Spleen (tissue), 13 donors: ENCODE data around the gene IKBKE. TPM values are rescaled to one million over a fixed set of nuclear protein-coding genes. Genes with fewer than 3 reads are reported as not detected.

Experiments used
- DNase-seq: peaks from one replicate; pipeline ENCODE4 v3.0.0-alpha.2; 2020
- H3K27ac ChIP-seq, 8 donors: fragments of 200-600 bp; sonication (generic) in 7 of 8; 1 replicate in 4 of 8; 2 replicates in 4 of 8; pipeline versions ENCODE4 v1.5.0 to v1.8.0; 2016 to 2021; ENCODE audit warnings: inconsistent platforms in 4 of 8, mild to moderate bottlenecking in 4 of 8, moderate library complexity in 1 of 8
- H3K27me3 ChIP-seq, 7 donors: fragments of 200-600 bp; sonication (generic) in 6 of 7; replicated peaks in 1 of 7; 1 replicate in 4 of 7; 2 replicates in 3 of 7; pipeline versions ENCODE4 v1.5.0 to v1.8.0; 2016 to 2021; ENCODE audit warnings: inconsistent platforms in 3 of 7, mild to moderate bottlenecking in 1 of 7
- H3K36me3 ChIP-seq, 6 donors: fragments of 200-600 bp; sonication (generic) in 5 of 6; 1 replicate in 4 of 6; 2 replicates in 2 of 6; pipeline versions ENCODE4 v1.5.0 to v1.8.0; 2016 to 2021; ENCODE audit warnings: inconsistent platforms in 2 of 6
- H3K4me1 ChIP-seq, 6 donors: fragments of 200-600 bp; sonication (generic) in 5 of 6; 1 replicate in 3 of 6; 2 replicates in 3 of 6; pipeline versions ENCODE4 v1.5.0 to v1.8.0; 2016 to 2021; ENCODE audit warnings: inconsistent platforms in 3 of 6
- H3K4me3 ChIP-seq, 8 donors: fragments of 200-600 bp; sonication (generic) in 7 of 8; 1 replicate in 4 of 8; 2 replicates in 4 of 8; pipeline versions ENCODE4 v1.5.0 to v1.8.0; 2016 to 2021; ENCODE audit warnings: inconsistent platforms in 4 of 8, mild to moderate bottlenecking in 4 of 8, moderate library complexity in 2 of 8
- H3K9me3 ChIP-seq, 8 donors: fragments of 200-600 bp; sonication (generic) in 7 of 8; 1 replicate in 4 of 8; 2 replicates in 4 of 8; pipeline versions ENCODE4 v1.5.0 to v1.8.0; 2016 to 2021; ENCODE audit warnings: inconsistent platforms in 4 of 8
- CTCF ChIP-seq, 11 experiments: fragments of 200-600 bp in 7 of 11; fragments of 450-650 bp in 4 of 11; sonication (generic) in 4 of 11; IDR thresholded peaks in 8 of 11; conservative IDR thresholded peaks in 3 of 11; 1 replicate in 7 of 11; 2 replicates in 4 of 11; pipeline versions ENCODE4 v1.4.0 to v1.8.0; 2016 to 2021; ENCODE audit warnings: antibody characterized with exemption in 11 of 11, inconsistent platforms in 4 of 11, mild to moderate bottlenecking in 1 of 11
- POLR2A ChIP-seq, 3 donors: fragments of 450-650 bp; IDR thresholded peaks; one replicate each; pipeline ENCODE4 v1.5.1; 2017; ENCODE audit warnings: antibody characterized with exemption in 3 of 3, mild to moderate bottlenecking in 1 of 3
- POLR2AphosphoS5 ChIP-seq, 3 donors: sonication (generic); formaldehyde crosslinking; IDR thresholded peaks; one replicate each; pipeline ENCODE4 v1.5.1; 2017; ENCODE audit warnings: antibody characterized with exemption in 3 of 3
- WGBS, 5 donors: extraction: QIAGEN DNeasy Blood & Tissue Kit in 3 of 5; methylation state at CpG; one replicate each; pipeline versions ENCODE4 v1.1.5 to v1.1.7; 2013 to 2018; 5-methylcytosine and 5-hydroxymethylcytosine counted together
- intact Hi-C: fragments of 100-400 bp; cut with DNase I; formaldehyde crosslinking; loops from one replicate; pipeline ENCODE4 v1.15.0; 2023; ENCODE audit warnings: low total_unique reads
- long read RNA-seq, 2 donors: transcript quantifications; one replicate each; lab custom pipeline, GENCODE V29; 2026
- polyA plus RNA-seq, 3 donors: library from polyadenylated mRNA; stranded (reverse); fragments of 200-250 nt; gene quantifications; one replicate each; pipeline ENCODE4 v1.2.1, GENCODE V29; 2013
- total RNA-seq, 7 donors: library from RNA; depleted of rRNA in 3 of 7; stranded (reverse); fragments of >200 nt in 3 of 7; fragmentation: NEBNext Ultra II Directional in 4 of 7; extraction: Animal tissue kit (Norgen Biotek cat#: 25700) in 4 of 7; gene quantifications; one replicate each; pipeline versions ENCODE4 v1.1.0 to v1.2.1, GENCODE V29; 2016 to 2021
- donor health status: healthy with polysubstance abuse.
- donor health status: DM: no; HTN: no; CAD: no; lungs with moderate emphysema.
- donor health status: DM: no; HTN: no; CAD: no.
- donor health status: Bipolar disorder and iron deficiency.
- donor health status: healthy.
- donor health status: DM: no; HTN: no; CAD: no.
- donor health status: DM: yes; HTN: yes; CAD: no.

IKBKE gene
- total RNA-seq (10 to 100 TPM; 20.1 to 37.3 (median 35.1) TPM), polyA plus RNA-seq (10 to 100 TPM; 11.3 to 23.2 (median 17.0) TPM)
- long read RNA-seq, donor 1, partial matches to known transcripts = 0 of 2 reads
- long read RNA-seq, donor 1, other reads (novel, unspliced or antisense) = 0 of 2 reads
- long read RNA-seq, donor 2 = 0 reads

GRCh38 chr1:206469933-206470691, at the start of gene IKBKE:
Gene IKBKE, plus strand, starts transcription at chr1:206470476. Its CDS starts 2,752 bp downstream, at chr1:206473228.
- peak within 1 kb of the TSS; percentile 60 to 94 (median 67) for H3K4me3 ChIP-seq
- TF ChIP-seq POLR2A (IDR thresholded peaks at IDR 0.05) (no peak), CTCF (IDR thresholded peaks at IDR 0.05 in 8 of 11, conservative IDR thresholded peaks at IDR 0.05 in 3 of 11) (peak in 5 of 11 experiments; percentile 23 to 51 (median 39)), POLR2AphosphoS5 (IDR thresholded peaks at IDR 0.05) (peak; percentile 13 to 82 (median 65))
- WGBS, 5 donors = 26 to 34% (median 29%) methylated on average over 9 to 10 of the region's 10 CpGs
- peaks cover 35 to 98% (median 78%) of the 10 kb centered on the region in 6 donors for H3K4me1 ChIP-seq
- DNase-seq = peak; percentile 79
- no peaks in the 10 kb centered on the region for H3K9me3 ChIP-seq
- peaks cover 0 to 25% (median 12%) of the 10 kb centered on the region in 6 donors for H3K36me3 ChIP-seq
- no peaks in the 10 kb centered on the region for H3K27me3 ChIP-seq
- H3K27ac ChIP-seq = peak within 1 kb of the TSS; percentile 65 to 92 (median 82)
- intact Hi-C loops = no loop called here

- no peak for TF ChIP-seq CTCF (IDR thresholded peaks at IDR 0.05 in 8 of 11, conservative IDR thresholded peaks at IDR 0.05 in 3 of 11)
- 94 to 97% (median 96%) methylated on average over 11 of the region's 11 CpGs for WGBS, 5 donors
- intact Hi-C loops = no loop called here
- peaks cover 0 to 100% (median 61%) of the 10 kb centered on the region in 6 donors for H3K36me3 ChIP-seq
- DNase-seq = no peak
- no peak overlapping the region for H3K27ac ChIP-seq
- no peaks in the 10 kb centered on the region for H3K27me3 ChIP-seq
- H3K4me3 ChIP-seq = no peak overlapping the region
- no peaks in the 10 kb centered on the region for H3K4me1 ChIP-seq
- H3K9me3 ChIP-seq = no peaks in the 10 kb centered on the region
Observed at GRCh38 chr1:206421616-206422340, 48.5 kb upstream of the IKBKE start.

DNA sequence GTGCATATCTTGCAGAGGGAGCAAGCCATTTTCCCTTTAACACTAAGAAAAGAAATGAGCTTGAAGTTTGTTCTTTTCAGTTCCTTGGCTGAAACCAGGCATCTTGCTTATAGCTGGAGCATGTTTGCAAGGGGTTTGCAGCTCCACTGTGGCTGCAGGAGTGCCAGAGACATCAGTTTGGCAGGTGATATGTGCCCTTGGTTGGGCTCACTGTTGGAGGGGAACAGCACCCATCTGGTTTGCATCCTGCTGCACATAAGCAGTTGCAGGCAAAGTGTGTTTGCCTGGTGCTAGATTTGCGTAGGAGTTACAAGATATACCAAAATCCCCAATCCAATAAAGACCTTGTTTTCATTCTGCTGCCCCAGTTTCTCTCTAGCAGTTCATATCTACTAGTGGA, 47.8 kb upstream of the IKBKE start:
- Histone ChIP-seq H3K27me3 (no peaks in the 10 kb centered on the region), H3K27ac (no peak overlapping the region), H3K36me3 (peaks cover 3 to 100% (median 57%) of the 10 kb centered on the region in 6 donors), H3K4me1 (no peaks in the 10 kb centered on the region), H3K4me3 (no peak overlapping the region), H3K9me3 (no peaks in the 10 kb centered on the region)
- intact Hi-C loops = no loop called here
- no peak for TF ChIP-seq POLR2AphosphoS5 (IDR thresholded peaks at IDR 0.05)
- no peak for TF ChIP-seq CTCF (IDR thresholded peaks at IDR 0.05 in 8 of 11, conservative IDR thresholded peaks at IDR 0.05 in 3 of 11)
- TF ChIP-seq POLR2A (IDR thresholded peaks at IDR 0.05) = no peak
- DNase-seq = no peak
- 88 to 100% (median 96%) methylated on average over 1 of the region's 1 CpG for WGBS, 5 donors

DNA sequence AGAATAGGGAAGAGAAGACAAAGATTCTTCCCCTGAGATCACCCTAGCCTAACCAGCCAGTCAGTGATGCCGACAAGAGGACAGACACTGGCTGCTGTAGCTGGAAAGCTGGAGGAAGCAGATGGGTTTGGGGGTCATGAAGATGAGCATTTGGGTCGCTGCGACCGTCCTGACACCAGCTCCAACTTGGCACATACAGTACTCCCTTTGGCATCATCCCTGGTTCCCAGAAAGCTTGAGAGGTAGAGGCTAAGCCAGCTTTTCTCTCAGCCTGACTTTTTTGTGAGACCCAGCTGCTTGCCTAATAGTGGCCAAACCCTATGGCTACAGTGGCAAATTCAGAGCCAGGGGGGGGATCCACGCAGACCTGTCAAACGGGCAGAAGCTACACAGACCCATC, 43.0 kb upstream of the IKBKE start:
- DNase-seq = no peak
- WGBS, 5 donors = 94 to 98% (median 96%) methylated on average over 6 of the region's 6 CpGs
- Histone ChIP-seq H3K9me3 (no peaks in the 10 kb centered on the region), H3K4me3 (no peak overlapping the region), H3K27ac (no peak overlapping the region), H3K4me1 (peaks cover 0 to 18% (median 9%) of the 10 kb centered on the region in 6 donors), H3K36me3 (peaks cover 3 to 100% (median 41%) of the 10 kb centered on the region in 6 donors), H3K27me3 (no peaks in the 10 kb centered on the region)
- no peak for TF ChIP-seq POLR2AphosphoS5 (IDR thresholded peaks at IDR 0.05)
- TF ChIP-seq POLR2A (IDR thresholded peaks at IDR 0.05) = no peak
- intact Hi-C loops = no loop called here
